ENCODE results near the gene NT5DC1.
A peak's percentile ranks its signal among the peaks of the same experiment; 100 is the strongest.

The NT5DC1 gene

DNA sequence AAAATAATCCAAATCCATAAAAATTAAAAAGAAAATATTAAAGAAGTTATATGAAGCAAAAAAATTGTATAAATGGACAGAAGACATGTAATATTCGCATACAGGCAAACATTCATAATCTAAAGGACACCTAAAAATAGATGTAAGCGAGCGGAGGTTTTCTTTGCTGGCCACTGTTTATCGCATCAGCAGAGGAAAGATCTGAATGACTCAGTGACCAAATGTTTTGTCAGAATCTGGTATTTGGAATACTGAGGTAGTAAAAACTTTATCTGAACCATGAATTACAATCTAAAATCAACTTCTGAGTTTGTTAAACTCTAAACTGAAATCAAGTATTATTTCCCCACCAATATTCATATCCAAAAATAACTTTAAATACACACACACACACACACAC is 145.4 kb downstream of the NT5DC1 start:
- no peak overlapping the region for H3K27ac ChIP-seq (ENCODE audit: poor library complexity, severe bottlenecking)
- no peak overlapping the region for H3K4me3 ChIP-seq (ENCODE audit: severe bottlenecking)
- peaks cover 16% of the 10 kb centered on the region for H3K4me1 ChIP-seq (ENCODE audit: insufficient read depth, poor library complexity, severe bottlenecking)
- no peaks in the 10 kb centered on the region for H3K9me3 ChIP-seq (ENCODE audit: severe bottlenecking)
- TF ChIP-seq, protein P1, sequence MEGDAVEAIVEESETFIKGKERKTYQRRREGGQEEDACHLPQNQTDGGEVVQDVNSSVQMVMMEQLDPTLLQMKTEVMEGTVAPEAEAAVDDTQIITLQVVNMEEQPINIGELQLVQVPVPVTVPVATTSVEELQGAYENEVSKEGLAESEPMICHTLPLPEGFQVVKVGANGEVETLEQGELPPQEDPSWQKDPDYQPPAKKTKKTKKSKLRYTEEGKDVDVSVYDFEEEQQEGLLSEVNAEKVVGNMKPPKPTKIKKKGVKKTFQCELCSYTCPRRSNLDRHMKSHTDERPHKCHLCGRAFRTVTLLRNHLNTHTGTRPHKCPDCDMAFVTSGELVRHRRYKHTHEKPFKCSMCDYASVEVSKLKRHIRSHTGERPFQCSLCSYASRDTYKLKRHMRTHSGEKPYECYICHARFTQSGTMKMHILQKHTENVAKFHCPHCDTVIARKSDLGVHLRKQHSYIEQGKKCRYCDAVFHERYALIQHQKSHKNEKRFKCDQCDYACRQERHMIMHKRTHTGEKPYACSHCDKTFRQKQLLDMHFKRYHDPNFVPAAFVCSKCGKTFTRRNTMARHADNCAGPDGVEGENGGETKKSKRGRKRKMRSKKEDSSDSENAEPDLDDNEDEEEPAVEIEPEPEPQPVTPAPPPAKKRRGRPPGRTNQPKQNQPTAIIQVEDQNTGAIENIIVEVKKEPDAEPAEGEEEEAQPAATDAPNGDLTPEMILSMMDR (IDR thresholded peaks at IDR 0.05; ENCODE audit: poor library complexity, severe bottlenecking), result no peak
- no peaks in the 10 kb centered on the region for H3K27me3 ChIP-seq (ENCODE audit: insufficient read depth, poor library complexity, severe bottlenecking)
- DNase-seq (ENCODE audit: low spot score) (no peak), ATAC-seq (ENCODE audit: low read depth) (no peak)
- H3K36me3 ChIP-seq (ENCODE audit: low read depth), result peaks cover 15% of the 10 kb centered on the region; the same call in 1 of the 2 replicates

DNA sequence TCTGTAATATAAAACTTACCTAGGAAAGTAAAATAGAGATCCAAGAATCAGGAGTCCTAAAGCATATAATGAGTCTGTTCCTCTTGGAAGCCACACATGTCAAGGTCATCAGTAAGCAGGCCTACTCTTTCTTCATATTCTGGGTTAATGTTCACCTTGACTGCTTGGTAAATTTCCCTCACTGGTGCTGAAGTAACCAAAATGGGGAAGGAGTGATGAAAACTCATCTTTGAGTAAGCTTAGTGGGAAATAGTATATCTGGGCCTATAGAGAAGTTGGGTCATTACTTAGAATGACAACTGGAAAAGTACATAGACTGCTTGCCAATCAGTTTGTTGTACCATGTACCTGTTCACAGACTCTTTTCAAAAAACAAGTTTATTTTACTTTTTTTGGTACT is 146.6 kb downstream of the NT5DC1 start:
- TF ChIP-seq, protein P1 (IDR thresholded peaks at IDR 0.05; ENCODE audit: poor library complexity, severe bottlenecking), result no peak
- H3K4me3 ChIP-seq (ENCODE audit: severe bottlenecking), result no peak overlapping the region
- DNase-seq (ENCODE audit: low spot score), result no peak

GRCh38 chr6:116248577-116248976 is 147.9 kb downstream of the NT5DC1 start:
- DNase-seq (ENCODE audit: low spot score), result no peak
- Histone ChIP-seq H3K27ac (ENCODE audit: poor library complexity, severe bottlenecking) (no peak overlapping the region), H3K36me3 (ENCODE audit: low read depth) (peaks cover 20% of the 10 kb centered on the region; the same call in 1 of the 2 replicates), H3K4me1 (ENCODE audit: insufficient read depth, poor library complexity, severe bottlenecking) (peaks cover 28% of the 10 kb centered on the region), H3K4me3 (ENCODE audit: severe bottlenecking) (no peak overlapping the region), H3K9me3 (ENCODE audit: severe bottlenecking) (no peaks in the 10 kb centered on the region), H3K27me3 (ENCODE audit: insufficient read depth, poor library complexity, severe bottlenecking) (no peaks in the 10 kb centered on the region)
- TF ChIP-seq, protein P1 (IDR thresholded peaks at IDR 0.05; ENCODE audit: poor library complexity, severe bottlenecking), result no peak
- ATAC-seq (ENCODE audit: low read depth), result no peak

More for the DNA sequence above, 146.6 kb downstream of the NT5DC1 start:
- H3K27ac ChIP-seq (ENCODE audit: poor library complexity, severe bottlenecking), result no peak overlapping the region
- H3K4me1 ChIP-seq (ENCODE audit: insufficient read depth, poor library complexity, severe bottlenecking), result peaks cover 22% of the 10 kb centered on the region
- no peaks in the 10 kb centered on the region for H3K9me3 ChIP-seq (ENCODE audit: severe bottlenecking)
- H3K27me3 ChIP-seq (ENCODE audit: insufficient read depth, poor library complexity, severe bottlenecking), result no peaks in the 10 kb centered on the region
- ATAC-seq (ENCODE audit: low read depth), result no peak
- peaks cover 23% of the 10 kb centered on the region; the same call in 1 of the 2 replicates for H3K36me3 ChIP-seq (ENCODE audit: low read depth)

DNA sequence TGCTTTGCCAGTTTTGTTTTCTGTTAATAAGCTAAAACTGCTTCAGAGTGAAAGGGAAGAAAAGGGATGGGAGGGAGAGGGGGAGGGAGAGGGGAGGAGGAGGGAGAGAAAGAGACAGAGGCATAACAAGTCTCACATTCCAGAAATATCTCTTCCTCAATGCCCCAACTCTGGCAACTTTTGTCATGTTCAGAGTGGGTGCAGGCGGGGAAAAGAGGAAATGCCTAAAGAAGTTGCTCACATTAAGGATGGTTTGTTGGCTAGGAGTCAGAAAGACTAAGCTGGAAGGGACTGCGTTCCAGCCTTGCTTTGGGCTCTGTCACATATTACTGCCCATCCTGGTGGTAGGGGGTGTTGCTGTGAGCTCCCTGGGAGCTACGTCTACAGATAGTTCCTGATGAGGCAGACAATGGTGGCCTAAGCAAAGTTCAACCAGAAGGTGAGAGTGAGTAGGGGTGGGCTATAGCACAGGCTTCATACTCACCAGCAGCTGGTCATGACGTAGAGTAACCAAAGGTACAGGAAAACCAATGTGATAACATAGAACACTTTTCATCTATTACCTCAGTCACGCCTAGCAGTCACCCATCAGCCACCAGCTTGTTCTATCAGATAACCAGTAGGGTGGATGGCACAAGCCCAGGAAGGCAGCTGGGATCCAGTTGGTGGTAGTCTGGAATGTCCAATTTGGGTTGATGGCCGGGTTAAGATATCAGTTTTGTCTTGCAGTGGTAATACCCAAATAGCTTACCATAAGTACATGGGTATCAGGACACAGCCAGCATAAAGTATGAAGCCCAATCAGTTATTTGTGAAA is 151.1 kb downstream of the NT5DC1 start:
- peak; percentile 36 for ATAC-seq (ENCODE audit: low read depth)
- DNase-seq (ENCODE audit: low spot score), result no peak
- TF ChIP-seq, protein P1 (IDR thresholded peaks at IDR 0.05; ENCODE audit: poor library complexity, severe bottlenecking), result no peak
- H3K36me3 ChIP-seq (ENCODE audit: low read depth), result peaks cover 14% of the 10 kb centered on the region; the same call in 1 of the 2 replicates
- no peaks in the 10 kb centered on the region for H3K9me3 ChIP-seq (ENCODE audit: severe bottlenecking)
- H3K4me3 ChIP-seq (ENCODE audit: severe bottlenecking), result no peak overlapping the region
- H3K4me1 ChIP-seq (ENCODE audit: insufficient read depth, poor library complexity, severe bottlenecking), result peaks cover 36% of the 10 kb centered on the region
- peak overlapping the region; percentile 80 for H3K27ac ChIP-seq (ENCODE audit: poor library complexity, severe bottlenecking)
- H3K27me3 ChIP-seq (ENCODE audit: insufficient read depth, poor library complexity, severe bottlenecking), result no peaks in the 10 kb centered on the region

- no peaks in the 10 kb centered on the region for H3K9me3 ChIP-seq (ENCODE audit: severe bottlenecking)
- ATAC-seq (ENCODE audit: low read depth), result peak; percentile 1; the same call in 1 of the 3 replicates
- TF ChIP-seq, protein P1 (IDR thresholded peaks at IDR 0.05; ENCODE audit: poor library complexity, severe bottlenecking), result no peak
- peaks cover 14% of the 10 kb centered on the region; the same call in 1 of the 2 replicates for H3K36me3 ChIP-seq (ENCODE audit: low read depth)
- H3K27me3 ChIP-seq (ENCODE audit: insufficient read depth, poor library complexity, severe bottlenecking), result no peaks in the 10 kb centered on the region
- peaks cover 36% of the 10 kb centered on the region for H3K4me1 ChIP-seq (ENCODE audit: insufficient read depth, poor library complexity, severe bottlenecking)
- DNase-seq (ENCODE audit: low spot score), result no peak
- peak overlapping the region; percentile 80 for H3K27ac ChIP-seq (ENCODE audit: poor library complexity, severe bottlenecking)
- peak overlapping the region; percentile 55 for H3K4me3 ChIP-seq (ENCODE audit: severe bottlenecking)
Measured at GRCh38 chr6:116253188-116253504, 152.5 kb downstream of the NT5DC1 start.

All from RWPE2 (cell line).